Measurements from ENCODE around the gene MARCHF3. TPM values are rescaled to one million over a fixed set of nuclear protein-coding genes. Genes with fewer than 3 reads are reported as not detected.

MARCHF3 gene
- total and polyA plus RNA-seq, 10 of the 15 experiments (the other 5 are each of a cell fraction or from before 2014, with no cell fraction given): 3.6 to 24.1 (median 11.3) TPM

DNA sequence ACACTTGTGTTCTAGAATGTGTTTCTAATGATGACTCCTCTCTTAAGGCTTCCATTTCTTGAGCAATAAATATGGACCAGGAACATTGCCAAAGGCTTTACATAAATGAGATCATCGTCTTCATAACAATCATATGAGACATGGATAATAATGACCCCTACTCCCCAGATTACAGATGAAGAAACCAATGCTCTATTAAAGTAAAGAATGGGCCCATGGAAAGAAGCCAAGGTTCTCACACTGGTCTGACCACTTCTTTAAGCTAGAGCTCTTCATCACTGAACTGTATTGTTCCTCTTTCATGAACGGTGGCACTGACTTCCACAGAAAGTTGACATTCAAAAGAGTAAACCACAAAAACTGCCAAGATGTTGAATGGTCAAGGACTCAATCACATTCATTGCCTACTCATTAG lies 65.3 kb downstream of the MARCHF3 start:
- CTCF ChIA-PET: interaction anchor here (0.8 to 1.4 kb wide), 7 partner anchors 9 to 187 kb away, joined by 3 to 4 read pairs (median 3); no protein-coding TSS in a partner anchor
- no peak overlapping the region for H3K4me2 ChIP-seq (ENCODE audit: control insufficient read depth, insufficient read depth)

More for the DNA sequence above, 65.3 kb downstream of the MARCHF3 start:
- Histone ChIP-seq H3K9ac (ENCODE audit: control insufficient read depth, insufficient read depth, low read length) (no peak overlapping the region), H3K27ac (ENCODE audit: control insufficient read depth, insufficient read depth) (no peak overlapping the region), H3K27me3 (replicated peaks in 1 of 2; ENCODE audit: control insufficient read depth in 2 of 2, insufficient read depth in 2 of 2, low read length in 1 of 2) (no peaks in the 10 kb centered on the region), H2AFZ (ENCODE audit: control insufficient read depth, low read depth, low read length) (no peak overlapping the region), H3K9me3 (replicated peaks; ENCODE audit: control insufficient read depth, insufficient read depth, low read length) (no peaks in the 10 kb centered on the region), H3K4me1 (ENCODE audit: control insufficient read depth, insufficient read depth, low read length) (peaks cover 14% of the 10 kb centered on the region), H3K36me3 (ENCODE audit: control insufficient read depth in 2 of 2, insufficient read depth in 2 of 2, low read length in 1 of 2) (no peaks in the 10 kb centered on the region), H3K4me3 (no peak overlapping the region), H3K79me2 (ENCODE audit: control insufficient read depth, insufficient read depth, low read length) (no peaks in the 10 kb centered on the region), H4K20me1 (ENCODE audit: control insufficient read depth, insufficient read depth) (no peaks in the 10 kb centered on the region)
- TF ChIP-seq HDAC2 (IDR thresholded peaks at IDR 0.05) (no peak), RUNX3 (IDR thresholded peaks at IDR 0.05; ENCODE audit: low read length) (peak; percentile 69; the same call in 1 of the 2 replicates), EP300 (IDR thresholded peaks at IDR 0.05; ENCODE audit: borderline replicate concordance in 1 of 2, control insufficient read depth in 1 of 2, low read depth in 2 of 2, low read length in 2 of 2) (no peak), FOXM1 (IDR thresholded peaks at IDR 0.05; ENCODE audit: low read depth, low read length) (0 out of 2 replicates have a peak, but pooled peaks have one; percentile 18), NR2F1 (conservative IDR thresholded peaks at IDR 0.05) (0 out of 2 replicates have a peak, but pooled peaks have one; percentile 36), ATF7 (IDR thresholded peaks at IDR 0.05; ENCODE audit: low read depth) (peak; percentile 41), IKZF2 (IDR thresholded peaks at IDR 0.05) (peak; percentile 43 to 62; a peak in 2 of 4 replicates), RAD51 (IDR thresholded peaks at IDR 0.05) (no peak), NFIC (IDR thresholded peaks at IDR 0.05; ENCODE audit: low read depth, low read length) (peak; percentile 43; the same call in 1 of the 2 replicates), IKZF1 (conservative IDR thresholded peaks at IDR 0.05) (peak; percentile 44; the same call in 1 of the 2 replicates), MTA2 (IDR thresholded peaks at IDR 0.05; ENCODE audit: low read depth) (peak; percentile 56)
- TF ChIP-seq, protein P1, sequence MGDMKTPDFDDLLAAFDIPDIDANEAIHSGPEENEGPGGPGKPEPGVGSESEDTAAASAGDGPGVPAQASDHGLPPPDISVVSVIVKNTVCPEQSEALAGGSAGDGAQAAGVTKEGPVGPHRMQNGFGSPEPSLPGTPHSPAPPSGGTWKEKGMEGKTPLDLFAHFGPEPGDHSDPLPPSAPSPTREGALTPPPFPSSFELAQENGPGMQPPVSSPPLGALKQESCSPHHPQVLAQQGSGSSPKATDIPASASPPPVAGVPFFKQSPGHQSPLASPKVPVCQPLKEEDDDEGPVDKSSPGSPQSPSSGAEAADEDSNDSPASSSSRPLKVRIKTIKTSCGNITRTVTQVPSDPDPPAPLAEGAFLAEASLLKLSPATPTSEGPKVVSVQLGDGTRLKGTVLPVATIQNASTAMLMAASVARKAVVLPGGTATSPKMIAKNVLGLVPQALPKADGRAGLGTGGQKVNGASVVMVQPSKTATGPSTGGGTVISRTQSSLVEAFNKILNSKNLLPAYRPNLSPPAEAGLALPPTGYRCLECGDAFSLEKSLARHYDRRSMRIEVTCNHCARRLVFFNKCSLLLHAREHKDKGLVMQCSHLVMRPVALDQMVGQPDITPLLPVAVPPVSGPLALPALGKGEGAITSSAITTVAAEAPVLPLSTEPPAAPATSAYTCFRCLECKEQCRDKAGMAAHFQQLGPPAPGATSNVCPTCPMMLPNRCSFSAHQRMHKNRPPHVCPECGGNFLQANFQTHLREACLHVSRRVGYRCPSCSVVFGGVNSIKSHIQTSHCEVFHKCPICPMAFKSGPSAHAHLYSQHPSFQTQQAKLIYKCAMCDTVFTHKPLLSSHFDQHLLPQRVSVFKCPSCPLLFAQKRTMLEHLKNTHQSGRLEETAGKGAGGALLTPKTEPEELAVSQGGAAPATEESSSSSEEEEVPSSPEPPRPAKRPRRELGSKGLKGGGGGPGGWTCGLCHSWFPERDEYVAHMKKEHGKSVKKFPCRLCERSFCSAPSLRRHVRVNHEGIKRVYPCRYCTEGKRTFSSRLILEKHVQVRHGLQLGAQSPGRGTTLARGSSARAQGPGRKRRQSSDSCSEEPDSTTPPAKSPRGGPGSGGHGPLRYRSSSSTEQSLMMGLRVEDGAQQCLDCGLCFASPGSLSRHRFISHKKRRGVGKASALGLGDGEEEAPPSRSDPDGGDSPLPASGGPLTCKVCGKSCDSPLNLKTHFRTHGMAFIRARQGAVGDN (IDR thresholded peaks at IDR 0.05): peak; percentile 19; the same call in 1 of the 2 replicates
- ChIA-PET POLR2A (interaction anchor here (0.6 to 2.0 kb wide), 6 partner anchors 11 to 66 kb away, joined by 3 to 9 read pairs (median 4); no protein-coding TSS in a partner anchor), SMC1A (ENCODE audit: uncharacterized antibody, unreplicated experiment) (interaction anchor here (0.5 to 11.5 kb wide), 16 partner anchors 13 to 418 kb away, joined by 3 to 102 read pairs (median 6); no protein-coding TSS in a partner anchor), RAD21 (ENCODE audit: unreplicated experiment) (interaction anchor here (0.6 to 11.5 kb wide), 11 partner anchors 11 to 1967 kb away, joined by 4 to 102 read pairs (median 4); no protein-coding TSS in a partner anchor)
- DNase-seq (ENCODE audit: low read depth, low spot score): peak; percentile 55
- peak; percentile 75 for ATAC-seq
- in situ Hi-C loops (cut with MboI) (no loop called here), intact Hi-C loops (cut with micrococcal nuclease; ENCODE audit: unreplicated experiment) (loop anchor here (2.0 kb wide), 1 partner anchor 48 kb away; no protein-coding TSS in a partner anchor)
- BruUV-seq (replicated peaks): no TSS peak
- no peak for FAIRE-seq
- WGBS (ENCODE audit: insufficient coverage, insufficient replicate concordance, low lambda C conversion rate, missing lambda C conversion rate): 42% methylated on average over 2 of the region's 2 CpGs

Data from GM12878 (cell line).